HG03354 (cell line): ENCODE data around the gene UBC.
"Not testable (repeated sequence)": the region's sequence is repeated elsewhere in the genome, so short reads cannot be mapped to it uniquely, and the experiment has no call there.

Experiments used
- ATAC-seq: cut with Tn5 transposase; IDR thresholded peaks from one replicate; pipeline ENCODE4 v1.9.1; 2021; ENCODE audit warnings: mild to moderate bottlenecking; ENCODE audit not compliant: unreplicated experiment, poor library complexity, severe bottlenecking

The UBC gene

GRCh38 chr12:124917135-124917840 lies 2.8 kb upstream of the UBC start:
- ATAC-seq, result peak; percentile 54

GRCh38 chr12:124916374-124917134 lies 2.1 kb upstream of the UBC start:
- no peak for ATAC-seq

GRCh38 chr12:124915239-124916236 lies 1.1 kb upstream of the UBC start:
- peak; percentile 3 for ATAC-seq

- ATAC-seq, result peak; percentile 23
These were observed 717 bp downstream of the UBC start for GRCh38 chr12:124913474-124914391.

GRCh38 chr12:124912529-124913287 lies 1.7 kb downstream of the UBC start:
- not testable (repeated sequence) for ATAC-seq

- ATAC-seq, result not testable (repeated sequence)
These were observed 2.9 kb downstream of the UBC start for GRCh38 chr12:124911521-124911920.

GRCh38 chr12:124910561-124911478 lies 3.6 kb downstream of the UBC start:
- no peak for ATAC-seq

- ATAC-seq, result no peak
These were observed 4.5 kb downstream of the UBC start for GRCh38 chr12:124909831-124910560.

- peak; percentile 66 for ATAC-seq
These were observed 7.7 kb downstream of the UBC start for GRCh38 chr12:124906606-124907261.

GRCh38 chr12:124904306-124905098 lies 9.9 kb downstream of the UBC start:
- no peak for ATAC-seq

GRCh38 chr12:124902916-124903315 lies 11.5 kb downstream of the UBC start:
- no peak for ATAC-seq

- no peak for ATAC-seq
These were observed 13.4 kb downstream of the UBC start for GRCh38 chr12:124901003-124901402.

GRCh38 chr12:124900345-124900795 lies 14.1 kb downstream of the UBC start:
- ATAC-seq, result not testable (repeated sequence)

- no peak for ATAC-seq
These were observed 15.5 kb downstream of the UBC start for GRCh38 chr12:124898923-124899294.

- peak; percentile 52 for ATAC-seq
These were observed 16.1 kb downstream of the UBC start for GRCh38 chr12:124898200-124898922.
